NCI-H1694 treated with DMSO at 0.1 percent for 48 hours (cell line): ENCODE measurements around the gene VWC2L.
A peak's percentile ranks its signal among the peaks of the same experiment; 100 is the strongest.

ENCODE experiments used
- DNase-seq: peaks from one replicate; lab custom pipeline; 2025; lab: John Stamatoyannopoulos, UW

The VWC2L gene

DNA sequence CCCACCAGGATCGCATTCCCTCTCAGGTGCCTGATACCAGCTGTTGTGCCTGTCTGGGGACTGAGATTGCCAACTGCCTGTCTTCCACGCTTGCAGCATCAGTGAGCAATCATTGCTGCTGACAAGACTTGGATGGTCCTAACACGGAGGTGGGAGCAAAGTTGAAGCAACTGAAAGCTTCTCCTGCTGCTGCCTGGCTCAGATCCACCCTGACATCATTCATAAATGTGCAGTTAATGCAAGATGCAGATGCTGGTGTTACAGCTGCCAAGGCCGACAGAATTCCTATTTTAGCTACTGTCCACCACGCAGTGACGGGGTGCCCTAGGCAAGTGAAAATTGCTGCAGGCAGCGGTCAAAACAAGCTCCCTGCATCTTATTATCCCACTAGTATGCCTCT is 131.4 kb downstream of the VWC2L start:
- DNase-seq: peak; percentile 80

DNA sequence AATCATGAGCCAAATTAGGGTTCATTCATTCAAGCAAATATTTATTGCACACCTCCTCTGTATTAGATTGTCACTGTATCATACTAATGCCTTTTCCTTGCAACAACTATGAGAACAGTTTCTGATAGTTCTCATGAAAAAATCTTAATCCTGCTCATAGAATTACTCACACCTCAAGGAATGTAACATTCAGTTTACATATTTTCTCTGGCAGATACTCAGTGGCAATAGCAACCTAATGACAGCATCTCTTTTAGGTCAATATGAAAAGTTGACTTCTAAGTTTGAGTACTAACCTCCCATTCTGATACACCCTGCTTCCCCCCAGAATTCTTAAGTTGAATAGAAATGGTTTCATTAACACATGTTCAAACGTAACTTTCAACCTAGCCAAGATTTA is 132.0 kb downstream of the VWC2L start:
- DNase-seq: no peak

- DNase-seq: no peak
Measured at GRCh38 chr2:214543386-214543955, 132.6 kb downstream of the VWC2L start.

- DNase-seq: no peak
Measured at GRCh38 chr2:214545898-214546542, 135.2 kb downstream of the VWC2L start.

DNA sequence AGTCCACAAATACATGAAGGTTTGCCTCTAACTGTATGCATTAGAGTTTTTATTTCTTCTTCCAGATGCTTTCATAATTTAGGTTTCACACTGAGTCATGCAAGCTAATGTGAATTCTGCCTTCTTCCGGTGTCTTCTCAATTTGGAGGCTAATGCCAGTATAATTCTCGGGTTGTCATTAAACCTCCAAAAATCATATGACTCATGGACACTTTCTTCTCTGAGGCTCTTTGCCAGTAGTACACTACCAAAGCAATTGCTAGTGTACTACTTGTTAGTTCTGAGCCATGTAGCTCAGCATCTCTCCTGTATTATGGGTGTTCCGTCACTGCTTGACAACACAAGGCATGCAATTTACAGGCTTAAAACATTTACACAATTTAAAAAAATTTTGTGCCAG is 137.1 kb downstream of the VWC2L start:
- DNase-seq: no peak

DNA sequence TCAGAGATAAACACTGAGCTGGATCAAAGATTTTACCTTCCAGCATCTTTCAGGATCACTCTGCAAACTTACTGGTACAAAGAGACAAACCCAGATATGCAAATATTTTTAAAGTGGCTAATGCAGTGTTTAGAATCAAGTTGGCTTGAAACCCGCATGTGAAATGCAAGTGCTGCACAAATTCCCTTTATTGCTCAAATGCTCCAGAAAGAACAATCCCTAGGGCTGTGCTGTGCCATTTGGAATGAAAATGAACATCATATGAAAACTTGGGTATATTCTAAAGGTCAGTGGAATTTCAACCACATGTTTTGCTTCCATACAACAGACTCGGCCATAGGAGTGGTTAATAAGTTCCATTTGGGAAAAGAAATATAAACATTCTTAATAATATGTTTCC is 139.1 kb downstream of the VWC2L start:
- DNase-seq: no peak

GRCh38 chr2:214550786-214551185 is 139.9 kb downstream of the VWC2L start:
- DNase-seq: no peak

- no peak for DNase-seq
Measured at GRCh38 chr2:214557884-214558283, 147.0 kb downstream of the VWC2L start.

GRCh38 chr2:214558341-214558740 is 147.5 kb downstream of the VWC2L start:
- DNase-seq: no peak

- DNase-seq: no peak
Measured at GRCh38 chr2:214560176-214560575, 149.3 kb downstream of the VWC2L start.

DNA sequence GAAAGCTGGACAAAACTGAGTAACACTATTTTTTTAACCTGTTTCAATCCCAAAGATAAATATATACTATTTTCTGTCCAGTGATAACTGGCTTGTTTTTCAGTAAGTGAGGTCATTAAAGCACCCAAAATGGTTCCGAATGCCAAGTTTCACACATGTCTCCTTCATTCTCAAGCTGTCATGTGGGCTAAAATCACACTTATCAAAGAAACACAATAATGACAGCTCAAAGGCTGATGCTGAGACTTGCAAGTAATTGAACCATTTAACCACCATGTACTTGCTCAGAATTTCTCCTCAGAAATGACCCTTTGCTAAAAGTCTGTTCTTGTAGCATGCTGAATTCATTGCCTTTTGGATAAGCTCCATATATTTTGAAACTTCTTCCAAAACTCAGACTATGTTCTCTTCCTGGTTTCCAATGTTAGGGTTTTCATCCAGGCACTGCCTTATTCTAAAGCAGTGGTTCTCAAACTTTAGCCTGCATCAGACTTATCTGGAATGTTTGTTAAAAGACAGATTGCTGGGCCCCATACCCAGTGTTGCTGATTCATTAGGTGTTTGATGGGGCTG is 149.8 kb downstream of the VWC2L start:
- no peak for DNase-seq

DNA sequence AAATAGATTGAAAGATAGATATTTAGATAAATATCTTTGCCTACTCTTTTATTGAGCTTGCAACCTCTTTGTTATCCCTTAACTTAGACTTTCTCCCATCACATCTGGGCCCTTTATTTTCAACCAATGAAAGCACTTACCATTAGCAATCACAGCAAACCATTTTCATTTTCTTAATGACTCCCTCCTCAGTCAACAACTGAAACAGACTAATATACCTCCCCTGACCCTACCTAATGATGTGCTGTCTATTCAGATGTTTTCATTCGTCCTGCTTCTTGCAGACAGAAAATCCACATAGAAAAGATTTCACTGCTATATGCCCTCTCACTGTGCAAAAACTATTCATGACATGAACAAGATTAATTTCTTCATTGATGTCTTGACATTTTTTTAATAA is 154.4 kb downstream of the VWC2L start:
- no peak for DNase-seq

GRCh38 chr2:214566457-214566856 is 155.6 kb downstream of the VWC2L start:
- no peak for DNase-seq

DNA sequence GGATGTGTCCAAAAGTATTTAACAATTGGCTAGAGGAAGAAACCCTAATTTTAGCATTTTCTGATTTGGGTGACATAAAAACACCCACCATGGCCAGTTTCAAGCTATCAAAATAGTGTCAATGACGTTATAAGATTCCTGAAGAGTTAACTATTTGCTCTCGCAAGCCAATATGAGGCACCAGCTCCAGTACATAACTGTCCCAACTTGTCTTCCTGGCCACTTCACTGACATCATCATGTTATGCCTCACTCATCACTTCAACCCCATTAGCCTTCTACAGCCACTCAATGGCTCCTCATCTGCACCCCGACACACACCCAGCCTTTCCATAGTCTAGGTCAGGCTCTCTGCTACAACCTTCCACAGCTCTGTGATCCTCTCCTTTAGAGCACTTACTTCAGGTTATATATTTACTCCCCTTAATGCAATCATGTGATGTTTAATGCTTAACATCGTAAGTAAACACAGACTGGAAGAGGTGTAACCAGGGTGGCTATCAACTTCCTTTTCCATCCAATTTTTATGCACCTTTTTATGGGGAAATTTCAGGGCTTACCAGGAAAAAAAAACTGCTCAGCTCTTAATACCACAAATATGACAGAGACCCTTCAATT is 158.7 kb downstream of the VWC2L start:
- DNase-seq: no peak

DNA sequence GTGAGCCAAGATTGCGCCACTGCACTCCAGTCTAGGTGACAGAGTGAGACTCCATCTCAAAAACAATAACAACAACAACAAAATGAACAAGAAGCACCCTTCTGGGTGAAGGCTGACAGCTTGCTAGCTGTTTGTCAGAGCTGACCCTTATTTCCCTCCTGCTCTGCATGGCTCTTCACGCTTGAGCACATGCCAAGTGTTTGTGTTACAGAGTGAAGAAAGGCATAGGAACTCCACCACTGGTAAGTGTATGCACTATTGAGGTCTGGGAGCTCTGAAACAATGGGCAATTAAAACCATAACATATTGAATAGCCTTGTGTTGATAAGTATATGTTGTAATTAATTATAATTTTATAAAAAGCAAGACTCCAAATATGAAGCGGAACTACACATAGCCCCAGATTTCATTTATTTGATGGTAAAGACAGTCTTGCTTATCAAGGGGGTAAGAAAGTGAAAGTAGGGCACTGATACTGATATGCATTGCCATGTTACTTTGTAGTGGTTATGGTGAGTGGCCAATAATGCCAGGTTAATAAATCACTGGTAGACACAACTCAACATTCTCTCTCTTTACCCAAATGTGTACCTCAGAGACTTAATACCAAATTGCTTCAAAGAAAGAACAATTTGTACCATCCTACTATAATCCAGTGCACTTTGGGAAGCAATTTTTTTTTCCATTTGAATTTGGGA is 163.4 kb downstream of the VWC2L start:
- DNase-seq: no peak

- no peak for DNase-seq
Measured at GRCh38 chr2:214575030-214575429, 164.2 kb downstream of the VWC2L start.

GRCh38 chr2:214575465-214575864 is 164.6 kb downstream of the VWC2L start:
- peak; percentile 38 for DNase-seq

DNA sequence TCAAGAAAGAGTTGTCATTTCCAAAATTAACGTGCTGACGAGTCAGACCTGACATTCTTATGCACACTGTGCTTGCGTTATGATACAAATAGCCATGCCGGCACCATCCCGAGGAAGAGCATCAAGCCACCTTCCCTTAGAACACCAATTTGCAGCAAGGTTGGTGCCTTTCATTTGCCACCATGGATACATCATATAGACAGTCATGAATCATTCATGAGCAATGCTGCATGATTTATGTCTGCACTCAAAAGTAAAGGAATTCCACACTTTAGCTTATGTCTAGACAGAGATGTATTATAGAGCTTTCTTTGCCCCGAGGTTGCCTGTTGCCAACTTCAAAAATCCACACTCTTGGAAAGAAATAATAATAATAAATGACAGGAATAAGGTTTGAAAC is 166.9 kb downstream of the VWC2L start:
- DNase-seq: no peak

DNA sequence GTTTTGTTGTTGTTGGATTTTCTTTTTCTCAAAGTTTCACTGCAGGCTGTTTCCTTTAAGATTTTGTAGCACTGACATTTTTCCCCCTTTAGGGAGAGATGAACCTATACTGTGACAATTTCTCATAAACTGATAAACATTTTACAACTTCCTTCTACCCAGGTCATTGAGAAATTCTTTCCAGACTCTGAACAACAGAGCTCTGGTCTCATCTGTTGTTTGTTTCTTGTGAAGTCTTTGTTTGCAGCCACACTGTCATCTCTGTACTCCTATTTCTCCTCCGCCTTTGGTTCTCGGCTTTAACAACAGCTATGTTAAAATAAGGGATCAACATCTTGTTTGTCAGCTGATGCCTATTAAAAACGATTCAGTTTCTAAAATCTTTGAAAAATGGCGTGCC is 167.6 kb downstream of the VWC2L start:
- no peak for DNase-seq

- no peak for DNase-seq
Measured at GRCh38 chr2:214579035-214579434, 168.2 kb downstream of the VWC2L start.

DNA sequence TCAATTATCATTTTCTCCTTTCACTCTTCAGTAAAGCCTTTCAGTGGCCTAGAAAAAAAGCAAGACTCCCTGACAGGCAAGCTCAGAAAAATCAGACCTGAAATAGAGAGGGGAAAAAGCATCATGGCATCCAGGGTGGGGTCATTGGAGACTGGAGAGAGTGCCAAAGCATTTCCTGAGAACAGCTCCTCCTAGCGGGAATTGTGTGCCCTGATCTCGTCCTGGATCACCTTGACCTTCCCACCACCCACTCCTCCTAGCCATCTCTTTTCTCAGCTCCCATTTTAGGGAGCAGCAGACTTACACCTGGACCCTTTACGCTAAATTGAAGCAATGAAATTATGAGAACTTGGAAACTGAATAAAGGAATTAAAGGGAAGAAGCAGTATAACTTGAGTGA is 176.6 kb downstream of the VWC2L start:
- DNase-seq: no peak

DNA sequence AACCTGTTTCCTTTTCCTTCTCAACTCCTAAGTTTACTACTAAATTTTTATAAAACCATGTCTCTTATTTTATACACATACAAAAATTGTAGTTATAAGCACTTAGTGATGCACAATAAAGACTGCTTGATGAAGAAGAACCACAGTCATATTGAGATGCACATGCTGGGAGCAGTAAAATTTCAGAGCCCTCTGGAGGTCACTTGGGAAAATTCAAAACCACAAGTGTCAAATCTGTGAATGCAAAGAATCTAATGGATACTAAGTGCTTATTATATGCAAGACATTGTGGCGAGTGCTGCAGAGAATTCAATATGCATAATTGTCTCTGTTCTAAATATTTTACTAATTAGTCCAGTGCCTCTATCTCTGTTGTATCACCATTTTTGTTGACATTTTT is 180.5 kb downstream of the VWC2L start:
- no peak for DNase-seq

- no peak for DNase-seq
Measured at GRCh38 chr2:214592011-214592410, 181.2 kb downstream of the VWC2L start.
